ENCODE data around the gene RGS16. TPM values are rescaled to one million over a fixed set of nuclear protein-coding genes. Genes with fewer than 3 reads are reported as not detected.

RGS16 gene
- total and polyA plus RNA-seq, 9 of the 15 experiments (the other 6 are each of a cell fraction or from before 2014, with no cell fraction given), result 0.07 to 0.55 (median 0.36) TPM

DNA sequence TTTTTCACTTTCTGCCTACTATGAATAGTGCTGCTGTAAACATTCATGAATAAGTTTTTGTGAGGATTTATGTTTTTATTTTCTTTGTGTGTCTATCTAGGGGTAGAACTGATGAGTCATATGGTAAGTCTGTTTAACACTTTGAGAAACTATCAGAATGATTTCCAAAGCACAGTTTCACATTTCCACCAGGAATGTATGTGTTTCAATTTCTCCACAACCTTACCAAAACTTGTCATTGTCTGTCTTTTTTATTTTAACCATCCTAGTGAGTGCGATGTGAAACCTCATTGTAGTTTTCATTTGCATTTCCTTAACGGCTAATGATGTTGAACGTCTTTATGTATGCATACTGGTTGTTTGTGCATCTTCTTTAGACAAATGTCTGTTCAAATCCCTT lies 38.7 kb downstream of the RGS16 start (continued):
- TF ChIP-seq, protein P1, sequence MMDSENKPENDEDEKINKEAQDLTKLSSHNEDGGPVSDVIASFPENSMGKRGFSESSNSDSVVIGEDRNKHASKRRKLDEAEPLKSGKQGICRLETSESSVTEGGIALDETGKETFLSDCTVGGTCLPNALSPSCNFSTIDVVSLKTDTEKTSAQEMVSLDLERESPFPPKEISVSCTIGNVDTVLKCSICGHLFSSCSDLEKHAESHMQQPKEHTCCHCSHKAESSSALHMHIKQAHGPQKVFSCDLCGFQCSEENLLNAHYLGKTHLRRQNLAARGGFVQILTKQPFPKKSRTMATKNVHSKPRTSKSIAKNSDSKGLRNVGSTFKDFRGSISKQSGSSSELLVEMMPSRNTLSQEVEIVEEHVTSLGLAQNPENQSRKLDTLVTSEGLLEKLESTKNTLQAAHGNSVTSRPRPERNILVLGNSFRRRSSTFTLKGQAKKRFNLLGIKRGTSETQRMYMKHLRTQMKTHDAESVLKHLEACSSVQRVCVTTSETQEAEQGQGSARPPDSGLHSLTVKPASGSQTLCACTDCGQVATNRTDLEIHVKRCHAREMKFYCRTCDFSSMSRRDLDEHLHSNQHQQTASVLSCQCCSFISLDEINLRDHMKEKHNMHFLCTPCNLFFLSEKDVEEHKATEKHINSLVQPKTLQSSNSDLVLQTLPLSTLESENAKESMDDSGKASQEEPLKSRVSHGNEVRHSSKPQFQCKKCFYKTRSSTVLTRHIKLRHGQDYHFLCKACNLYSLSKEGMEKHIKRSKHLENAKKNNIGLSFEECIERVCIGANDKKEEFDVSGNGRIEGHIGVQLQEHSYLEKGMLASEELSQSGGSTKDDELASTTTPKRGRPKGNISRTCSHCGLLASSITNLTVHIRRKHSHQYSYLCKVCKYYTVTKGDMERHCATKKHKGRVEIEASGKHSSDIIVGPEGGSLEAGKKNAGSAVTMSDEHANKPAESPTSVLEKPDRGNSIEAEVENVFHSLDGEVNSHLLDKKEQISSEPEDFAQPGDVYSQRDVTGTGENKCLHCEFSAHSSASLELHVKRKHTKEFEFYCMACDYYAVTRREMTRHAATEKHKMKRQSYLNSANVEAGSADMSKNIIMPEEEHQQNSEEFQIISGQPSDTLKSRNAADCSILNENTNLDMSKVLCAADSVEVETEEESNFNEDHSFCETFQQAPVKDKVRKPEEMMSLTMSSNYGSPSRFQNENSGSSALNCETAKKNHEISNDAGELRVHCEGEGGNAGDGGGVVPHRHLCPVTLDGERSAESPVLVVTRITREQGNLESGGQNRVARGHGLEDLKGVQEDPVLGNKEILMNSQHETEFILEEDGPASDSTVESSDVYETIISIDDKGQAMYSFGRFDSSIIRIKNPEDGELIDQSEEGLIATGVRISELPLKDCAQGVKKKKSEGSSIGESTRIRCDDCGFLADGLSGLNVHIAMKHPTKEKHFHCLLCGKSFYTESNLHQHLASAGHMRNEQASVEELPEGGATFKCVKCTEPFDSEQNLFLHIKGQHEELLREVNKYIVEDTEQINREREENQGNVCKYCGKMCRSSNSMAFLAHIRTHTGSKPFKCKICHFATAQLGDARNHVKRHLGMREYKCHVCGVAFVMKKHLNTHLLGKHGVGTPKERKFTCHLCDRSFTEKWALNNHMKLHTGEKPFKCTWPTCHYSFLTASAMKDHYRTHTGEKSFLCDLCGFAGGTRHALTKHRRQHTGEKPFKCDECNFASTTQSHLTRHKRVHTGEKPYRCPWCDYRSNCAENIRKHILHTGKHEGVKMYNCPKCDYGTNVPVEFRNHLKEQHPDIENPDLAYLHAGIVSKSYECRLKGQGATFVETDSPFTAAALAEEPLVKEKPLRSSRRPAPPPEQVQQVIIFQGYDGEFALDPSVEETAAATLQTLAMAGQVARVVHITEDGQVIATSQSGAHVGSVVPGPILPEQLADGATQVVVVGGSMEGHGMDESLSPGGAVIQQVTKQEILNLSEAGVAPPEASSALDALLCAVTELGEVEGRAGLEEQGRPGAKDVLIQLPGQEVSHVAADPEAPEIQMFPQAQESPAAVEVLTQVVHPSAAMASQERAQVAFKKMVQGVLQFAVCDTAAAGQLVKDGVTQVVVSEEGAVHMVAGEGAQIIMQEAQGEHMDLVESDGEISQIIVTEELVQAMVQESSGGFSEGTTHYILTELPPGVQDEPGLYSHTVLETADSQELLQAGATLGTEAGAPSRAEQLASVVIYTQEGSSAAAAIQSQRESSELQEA (IDR thresholded peaks at IDR 0.05; ENCODE audit: low read depth), result no peak
- TF ChIP-seq, protein P2, sequence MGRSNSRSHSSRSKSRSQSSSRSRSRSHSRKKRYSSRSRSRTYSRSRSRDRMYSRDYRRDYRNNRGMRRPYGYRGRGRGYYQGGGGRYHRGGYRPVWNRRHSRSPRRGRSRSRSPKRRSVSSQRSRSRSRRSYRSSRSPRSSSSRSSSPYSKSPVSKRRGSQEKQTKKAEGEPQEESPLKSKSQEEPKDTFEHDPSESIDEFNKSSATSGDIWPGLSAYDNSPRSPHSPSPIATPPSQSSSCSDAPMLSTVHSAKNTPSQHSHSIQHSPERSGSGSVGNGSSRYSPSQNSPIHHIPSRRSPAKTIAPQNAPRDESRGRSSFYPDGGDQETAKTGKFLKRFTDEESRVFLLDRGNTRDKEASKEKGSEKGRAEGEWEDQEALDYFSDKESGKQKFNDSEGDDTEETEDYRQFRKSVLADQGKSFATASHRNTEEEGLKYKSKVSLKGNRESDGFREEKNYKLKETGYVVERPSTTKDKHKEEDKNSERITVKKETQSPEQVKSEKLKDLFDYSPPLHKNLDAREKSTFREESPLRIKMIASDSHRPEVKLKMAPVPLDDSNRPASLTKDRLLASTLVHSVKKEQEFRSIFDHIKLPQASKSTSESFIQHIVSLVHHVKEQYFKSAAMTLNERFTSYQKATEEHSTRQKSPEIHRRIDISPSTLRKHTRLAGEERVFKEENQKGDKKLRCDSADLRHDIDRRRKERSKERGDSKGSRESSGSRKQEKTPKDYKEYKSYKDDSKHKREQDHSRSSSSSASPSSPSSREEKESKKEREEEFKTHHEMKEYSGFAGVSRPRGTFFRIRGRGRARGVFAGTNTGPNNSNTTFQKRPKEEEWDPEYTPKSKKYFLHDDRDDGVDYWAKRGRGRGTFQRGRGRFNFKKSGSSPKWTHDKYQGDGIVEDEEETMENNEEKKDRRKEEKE (IDR thresholded peaks at IDR 0.05; ENCODE audit: borderline replicate concordance in 1 of 2, control insufficient read depth in 1 of 2, low read depth in 2 of 2, low read length in 1 of 2), result no peak
- no peak for TF ChIP-seq MCM2 (IDR thresholded peaks at IDR 0.05; ENCODE audit: low read depth)
- no peak for TF ChIP-seq HIVEP1 (CRISPR knock-in tag; IDR thresholded peaks at IDR 0.05)
- TF ChIP-seq FOXJ3 (CRISPR knock-in tag; IDR thresholded peaks at IDR 0.05), result no peak
- TF ChIP-seq BRD9 (IDR thresholded peaks at IDR 0.05; ENCODE audit: low read depth, partially characterized antibody), result no peak
- TF ChIP-seq FOXJ2 (tag; IDR thresholded peaks at IDR 0.05), result no peak
- TF ChIP-seq, protein P3, sequence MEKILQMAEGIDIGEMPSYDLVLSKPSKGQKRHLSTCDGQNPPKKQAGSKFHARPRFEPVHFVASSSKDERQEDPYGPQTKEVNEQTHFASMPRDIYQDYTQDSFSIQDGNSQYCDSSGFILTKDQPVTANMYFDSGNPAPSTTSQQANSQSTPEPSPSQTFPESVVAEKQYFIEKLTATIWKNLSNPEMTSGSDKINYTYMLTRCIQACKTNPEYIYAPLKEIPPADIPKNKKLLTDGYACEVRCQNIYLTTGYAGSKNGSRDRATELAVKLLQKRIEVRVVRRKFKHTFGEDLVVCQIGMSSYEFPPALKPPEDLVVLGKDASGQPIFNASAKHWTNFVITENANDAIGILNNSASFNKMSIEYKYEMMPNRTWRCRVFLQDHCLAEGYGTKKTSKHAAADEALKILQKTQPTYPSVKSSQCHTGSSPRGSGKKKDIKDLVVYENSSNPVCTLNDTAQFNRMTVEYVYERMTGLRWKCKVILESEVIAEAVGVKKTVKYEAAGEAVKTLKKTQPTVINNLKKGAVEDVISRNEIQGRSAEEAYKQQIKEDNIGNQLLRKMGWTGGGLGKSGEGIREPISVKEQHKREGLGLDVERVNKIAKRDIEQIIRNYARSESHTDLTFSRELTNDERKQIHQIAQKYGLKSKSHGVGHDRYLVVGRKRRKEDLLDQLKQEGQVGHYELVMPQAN (IDR thresholded peaks at IDR 0.05; ENCODE audit: borderline replicate concordance), result no peak
- TF ChIP-seq, protein P4, sequence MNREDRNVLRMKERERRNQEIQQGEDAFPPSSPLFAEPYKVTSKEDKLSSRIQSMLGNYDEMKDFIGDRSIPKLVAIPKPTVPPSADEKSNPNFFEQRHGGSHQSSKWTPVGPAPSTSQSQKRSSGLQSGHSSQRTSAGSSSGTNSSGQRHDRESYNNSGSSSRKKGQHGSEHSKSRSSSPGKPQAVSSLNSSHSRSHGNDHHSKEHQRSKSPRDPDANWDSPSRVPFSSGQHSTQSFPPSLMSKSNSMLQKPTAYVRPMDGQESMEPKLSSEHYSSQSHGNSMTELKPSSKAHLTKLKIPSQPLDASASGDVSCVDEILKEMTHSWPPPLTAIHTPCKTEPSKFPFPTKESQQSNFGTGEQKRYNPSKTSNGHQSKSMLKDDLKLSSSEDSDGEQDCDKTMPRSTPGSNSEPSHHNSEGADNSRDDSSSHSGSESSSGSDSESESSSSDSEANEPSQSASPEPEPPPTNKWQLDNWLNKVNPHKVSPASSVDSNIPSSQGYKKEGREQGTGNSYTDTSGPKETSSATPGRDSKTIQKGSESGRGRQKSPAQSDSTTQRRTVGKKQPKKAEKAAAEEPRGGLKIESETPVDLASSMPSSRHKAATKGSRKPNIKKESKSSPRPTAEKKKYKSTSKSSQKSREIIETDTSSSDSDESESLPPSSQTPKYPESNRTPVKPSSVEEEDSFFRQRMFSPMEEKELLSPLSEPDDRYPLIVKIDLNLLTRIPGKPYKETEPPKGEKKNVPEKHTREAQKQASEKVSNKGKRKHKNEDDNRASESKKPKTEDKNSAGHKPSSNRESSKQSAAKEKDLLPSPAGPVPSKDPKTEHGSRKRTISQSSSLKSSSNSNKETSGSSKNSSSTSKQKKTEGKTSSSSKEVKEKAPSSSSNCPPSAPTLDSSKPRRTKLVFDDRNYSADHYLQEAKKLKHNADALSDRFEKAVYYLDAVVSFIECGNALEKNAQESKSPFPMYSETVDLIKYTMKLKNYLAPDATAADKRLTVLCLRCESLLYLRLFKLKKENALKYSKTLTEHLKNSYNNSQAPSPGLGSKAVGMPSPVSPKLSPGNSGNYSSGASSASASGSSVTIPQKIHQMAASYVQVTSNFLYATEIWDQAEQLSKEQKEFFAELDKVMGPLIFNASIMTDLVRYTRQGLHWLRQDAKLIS (CRISPR knock-in tag; IDR thresholded peaks at IDR 0.05), result no peak
- TF ChIP-seq ZNF57 (CRISPR knock-in tag; IDR thresholded peaks at IDR 0.05), result no peak
- no peak for TF ChIP-seq SMAD1 (IDR thresholded peaks at IDR 0.05; ENCODE audit: low read depth, low read length, partially characterized antibody)

Data from K562 (cell line).